SK-N-MC (cell line): ENCODE data around the gene HAUS1.
"Not testable (repeated sequence)": the region's sequence is repeated elsewhere in the genome, so short reads cannot be mapped to it uniquely, and the experiment has no call there.

Experiments
- EZH2 ChIP-seq: fragments of 200-600 bp; sonication (generic); IDR thresholded peaks from one replicate; pipeline ENCODE4 v1.6.1; 2017; ENCODE audit warnings: antibody characterized with exemption
- FOXP2 ChIP-seq: optimal IDR thresholded peaks from 2 replicates; pipeline ENCODE3; 2011; ENCODE audit warnings: mild to moderate bottlenecking, moderate library complexity; ENCODE audit not compliant: insufficient read depth; ENCODE audit errors: extremely low read length, control extremely low read depth
- POLR2AphosphoS5 ChIP-seq: IDR thresholded peaks from 2 replicates; pipeline ENCODE4 v1.6.1; 2012; ENCODE audit warnings: mild to moderate bottlenecking, low read depth, low read length, borderline replicate concordance

GRCh38 chr18:46088501-46088900, 15.7 kb upstream of the HAUS1 start:
- TF ChIP-seq EZH2, POLR2AphosphoS5, FOXP2: not testable (repeated sequence)
